Smooth muscle cell (in vitro differentiated cells): Measurements from ENCODE around the gene CBY2. TPM values are rescaled to one million over a fixed set of nuclear protein-coding genes. Genes with fewer than 3 reads are reported as not detected.

Source experiments
- DNase-seq: peaks from one replicate; lab custom pipeline; 2025; ENCODE audit not compliant: unreplicated experiment; lab: John Stamatoyannopoulos, UW
- H2AFZ ChIP-seq: fragments of 200-600 bp; sonication (generic); 2 replicates; pipeline ENCODE4 v1.6.0; 2016; ENCODE audit warnings: antibody characterized with exemption, low read depth, mild to moderate bottlenecking
- H3F3A ChIP-seq: fragments of 200-600 bp; sonication (generic); 2 replicates; pipeline ENCODE4 v1.6.0; 2017; ENCODE audit warnings: antibody characterized with exemption, low read depth
- H3K27ac ChIP-seq: fragments of 200-600 bp; sonication (generic); 2 replicates; pipeline ENCODE4 v1.5.1; 2016; ENCODE audit warnings: low read depth, mild to moderate bottlenecking
- H3K27me3 ChIP-seq: fragments of 200-600 bp; sonication (generic); 2 replicates; pipeline ENCODE4 v1.6.1; 2016; ENCODE audit warnings: low read depth, mild to moderate bottlenecking
- H3K36me3 ChIP-seq: fragments of 200-600 bp; sonication (generic); 2 replicates; pipeline ENCODE4 v1.5.1; 2016; ENCODE audit warnings: low read depth
- H3K4me1 ChIP-seq: fragments of 200-600 bp; sonication (generic); 2 replicates; pipeline ENCODE4 v1.5.1; 2016; ENCODE audit warnings: low read depth
- H3K4me2 ChIP-seq: fragments of 200-600 bp; sonication (generic); 2 replicates; pipeline ENCODE4 v1.6.0; 2016; ENCODE audit warnings: mild to moderate bottlenecking
- H3K4me3 ChIP-seq: fragments of 200-600 bp; sonication (generic); 2 replicates; pipeline ENCODE4 v1.5.1; 2016; ENCODE audit warnings: mild to moderate bottlenecking
- H3K79me2 ChIP-seq: fragments of 200-600 bp; sonication (generic); 2 replicates; pipeline ENCODE4 v1.6.0; 2016; ENCODE audit warnings: low read depth, mild to moderate bottlenecking
- H3K9ac ChIP-seq: fragments of 200-600 bp; sonication (generic); 2 replicates; pipeline ENCODE4 v1.6.0; 2016; ENCODE audit warnings: low read depth
- H3K9me3 ChIP-seq: fragments of 200-600 bp; sonication (generic); replicated peaks from 2 replicates; pipeline ENCODE4 v1.5.1; 2016; ENCODE audit warnings: low read depth
- H4K20me1 ChIP-seq: fragments of 200-600 bp; sonication (generic); 2 replicates; pipeline ENCODE4 v1.6.0; 2016; ENCODE audit warnings: low read depth
- WGBS: methylation state at CpG from one replicate; pipeline ENCODE4 v1.1.7; 2016; ENCODE audit warnings: low lambda C conversion rate; 5-methylcytosine and 5-hydroxymethylcytosine counted together
- polyA plus RNA-seq: library from polyadenylated mRNA; unstranded; fragments of >200 nt; fragmentation: Nextera tagmentation; extraction: Ambion mirVana; gene quantifications from 2 replicates; pipeline ENCODE4 v1.2.1, GENCODE V29; 2016
- total RNA-seq: library from RNA; depleted of rRNA; stranded (reverse); fragments of >200 nt; gene quantifications from 2 replicates; pipeline ENCODE4 v1.2.3, GENCODE V29; 2014
- TF ChIP-seq, protein P1 (sequence below): fragments of 200-600 bp; sonication (generic); IDR thresholded peaks from 2 replicates; pipeline ENCODE4 v1.5.1; 2017; ENCODE audit warnings: borderline replicate concordance, mild to moderate bottlenecking, antibody characterized with exemption; ENCODE audit not compliant: insufficient read depth, poor library complexity, severe bottlenecking

Gene CBY2
- total and polyA plus RNA-seq, 2 experiments from 2014 or later, result not detected

DNA sequence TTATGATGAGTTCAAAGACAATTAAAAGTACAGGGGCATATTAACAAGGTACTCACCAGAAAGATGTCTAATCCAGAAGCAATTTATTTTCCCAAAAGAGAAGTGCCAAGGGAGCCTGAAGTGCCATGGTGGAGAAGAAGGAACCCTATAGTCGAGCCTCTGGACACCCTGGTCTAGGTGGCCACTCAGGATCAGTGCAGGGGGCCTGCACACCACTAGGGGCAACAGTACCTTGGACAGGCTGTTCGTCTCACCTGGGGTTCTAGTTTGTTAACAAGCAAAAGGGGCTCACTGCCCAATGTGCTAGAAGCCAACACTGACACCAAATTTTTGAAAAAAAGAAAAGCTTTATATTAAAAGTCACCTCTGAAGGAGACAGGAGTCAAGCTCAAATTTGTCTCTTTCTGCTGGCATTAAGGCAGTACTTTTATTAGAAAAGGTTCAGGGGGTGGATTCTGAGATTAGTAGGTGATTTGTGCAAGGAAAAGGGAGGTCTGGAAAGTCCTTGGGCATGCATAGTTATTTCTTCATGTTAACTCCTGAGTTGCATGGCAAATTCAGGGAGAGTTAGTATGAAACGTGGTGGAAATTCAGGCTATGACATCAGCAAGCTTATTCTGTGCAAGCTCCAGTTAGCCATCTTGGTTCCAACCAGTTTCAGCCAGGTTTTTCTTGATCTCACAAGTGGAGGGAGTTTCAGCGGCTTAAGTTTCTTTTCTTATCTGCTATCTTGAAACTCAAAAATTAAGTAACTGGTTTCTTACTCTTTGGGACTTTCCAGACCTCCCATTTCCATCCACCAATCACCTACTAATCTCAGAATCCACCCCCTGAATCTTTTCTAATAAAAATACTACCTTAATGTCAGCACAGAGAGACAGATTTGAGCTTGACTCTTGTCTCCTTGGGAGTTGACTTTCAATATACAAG is 884 bp upstream of the CBY2 start:
- Histone ChIP-seq H3K4me1 (no peaks in the 10 kb centered on the region), H3K4me2 (no peak overlapping the region), H3K27ac (no peak overlapping the region), H2AFZ (no peak overlapping the region), H3K9ac (no peak overlapping the region), H3F3A (no peaks in the 10 kb centered on the region), H4K20me1 (no peaks in the 10 kb centered on the region), H3K4me3 (no peak overlapping the region), H3K27me3 (peaks cover 32% of the 10 kb centered on the region), H3K79me2 (no peaks in the 10 kb centered on the region), H3K36me3 (no peaks in the 10 kb centered on the region), H3K9me3 (no peaks in the 10 kb centered on the region)
- 72% methylated on average over 4 of the region's 4 CpGs for WGBS
- TF ChIP-seq, protein P1, sequence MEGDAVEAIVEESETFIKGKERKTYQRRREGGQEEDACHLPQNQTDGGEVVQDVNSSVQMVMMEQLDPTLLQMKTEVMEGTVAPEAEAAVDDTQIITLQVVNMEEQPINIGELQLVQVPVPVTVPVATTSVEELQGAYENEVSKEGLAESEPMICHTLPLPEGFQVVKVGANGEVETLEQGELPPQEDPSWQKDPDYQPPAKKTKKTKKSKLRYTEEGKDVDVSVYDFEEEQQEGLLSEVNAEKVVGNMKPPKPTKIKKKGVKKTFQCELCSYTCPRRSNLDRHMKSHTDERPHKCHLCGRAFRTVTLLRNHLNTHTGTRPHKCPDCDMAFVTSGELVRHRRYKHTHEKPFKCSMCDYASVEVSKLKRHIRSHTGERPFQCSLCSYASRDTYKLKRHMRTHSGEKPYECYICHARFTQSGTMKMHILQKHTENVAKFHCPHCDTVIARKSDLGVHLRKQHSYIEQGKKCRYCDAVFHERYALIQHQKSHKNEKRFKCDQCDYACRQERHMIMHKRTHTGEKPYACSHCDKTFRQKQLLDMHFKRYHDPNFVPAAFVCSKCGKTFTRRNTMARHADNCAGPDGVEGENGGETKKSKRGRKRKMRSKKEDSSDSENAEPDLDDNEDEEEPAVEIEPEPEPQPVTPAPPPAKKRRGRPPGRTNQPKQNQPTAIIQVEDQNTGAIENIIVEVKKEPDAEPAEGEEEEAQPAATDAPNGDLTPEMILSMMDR, result no peak
- DNase-seq, result no peak

DNA sequence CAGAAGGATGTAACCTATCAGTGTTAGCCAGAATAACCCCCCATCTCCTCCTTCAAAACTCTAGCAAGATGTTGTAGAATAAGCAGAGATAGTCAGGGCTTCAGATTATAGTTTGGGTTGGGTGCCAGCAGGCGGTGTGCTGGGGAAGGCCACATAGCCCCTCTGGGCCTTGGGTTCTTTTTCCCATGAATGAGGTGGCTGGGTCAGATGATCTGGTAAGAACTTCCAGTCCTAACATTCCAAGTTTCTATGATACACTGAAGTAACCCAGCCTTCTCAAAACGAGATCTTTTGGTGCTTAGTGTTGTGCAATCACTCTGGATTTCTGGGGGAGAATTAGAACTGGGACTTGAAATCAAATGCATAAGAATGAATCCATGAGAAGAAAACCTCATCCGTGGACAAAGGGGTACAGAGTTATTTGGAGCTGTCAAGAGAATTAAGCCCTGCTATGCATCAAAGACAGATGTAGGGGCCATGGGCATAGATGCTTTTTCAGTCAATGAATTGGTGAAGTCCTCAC is 810 bp downstream of the CBY2 start:
- Histone ChIP-seq H3K9ac (no peak overlapping the region), H3K9me3 (no peaks in the 10 kb centered on the region), H3K4me3 (no peak overlapping the region), H3F3A (no peaks in the 10 kb centered on the region), H3K27ac (no peak overlapping the region), H3K4me1 (no peaks in the 10 kb centered on the region), H3K36me3 (no peaks in the 10 kb centered on the region), H3K4me2 (no peak overlapping the region), H2AFZ (no peak overlapping the region), H3K79me2 (no peaks in the 10 kb centered on the region), H4K20me1 (no peaks in the 10 kb centered on the region), H3K27me3 (peaks cover 32% of the 10 kb centered on the region)
- TF ChIP-seq, protein P1, result no peak
- 85% methylated on average over 3 of the region's 3 CpGs for WGBS
- DNase-seq, result no peak

DNA sequence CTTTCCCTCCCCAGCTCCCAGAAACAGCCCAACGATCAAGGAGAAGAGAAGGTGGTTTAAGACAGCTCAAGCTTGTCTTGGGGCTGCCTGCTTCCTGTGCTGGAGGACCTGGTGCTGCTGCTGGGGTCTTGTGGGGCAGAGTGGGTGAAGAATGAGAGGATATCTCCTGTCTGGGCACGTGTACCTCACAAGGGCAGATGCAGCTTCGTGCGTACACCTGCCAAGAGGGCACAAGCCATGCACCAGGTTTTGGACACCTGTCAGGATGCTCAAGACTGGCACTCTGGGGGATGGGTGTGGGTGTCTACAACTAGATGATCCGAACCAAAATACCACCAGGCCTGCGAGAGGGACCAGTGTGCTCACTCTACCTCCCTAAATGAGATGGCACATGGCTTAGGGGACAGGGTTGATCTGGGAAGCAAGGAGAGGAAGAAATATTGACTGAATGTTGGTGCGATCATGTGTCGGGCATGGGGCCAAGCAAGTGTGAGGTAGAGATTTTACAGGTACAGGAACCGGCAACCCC is 2.2 kb downstream of the CBY2 start:
- DNase-seq, result no peak
- Histone ChIP-seq H3K9me3 (no peaks in the 10 kb centered on the region), H3K4me1 (no peaks in the 10 kb centered on the region), H3K9ac (no peak overlapping the region), H3K4me2 (no peak overlapping the region), H3K27ac (no peak overlapping the region), H3K27me3 (peaks cover 32% of the 10 kb centered on the region), H3K36me3 (no peaks in the 10 kb centered on the region), H3F3A (no peaks in the 10 kb centered on the region), H3K79me2 (no peaks in the 10 kb centered on the region), H2AFZ (no peak overlapping the region), H4K20me1 (no peaks in the 10 kb centered on the region), H3K4me3 (no peak overlapping the region)
- TF ChIP-seq, protein P1, result no peak
- 92% methylated on average over 9 of the region's 9 CpGs for WGBS
